ENCODE results near the gene C1QB. TPM values are rescaled to one million over a fixed set of nuclear protein-coding genes. Genes with fewer than 3 reads are reported as not detected.
A peak's percentile ranks its signal among the peaks of the same experiment; 100 is the strongest.

The C1QB gene
- total and polyA plus RNA-seq, 4 donors: 39.6 to 702 (median 431) TPM

DNA sequence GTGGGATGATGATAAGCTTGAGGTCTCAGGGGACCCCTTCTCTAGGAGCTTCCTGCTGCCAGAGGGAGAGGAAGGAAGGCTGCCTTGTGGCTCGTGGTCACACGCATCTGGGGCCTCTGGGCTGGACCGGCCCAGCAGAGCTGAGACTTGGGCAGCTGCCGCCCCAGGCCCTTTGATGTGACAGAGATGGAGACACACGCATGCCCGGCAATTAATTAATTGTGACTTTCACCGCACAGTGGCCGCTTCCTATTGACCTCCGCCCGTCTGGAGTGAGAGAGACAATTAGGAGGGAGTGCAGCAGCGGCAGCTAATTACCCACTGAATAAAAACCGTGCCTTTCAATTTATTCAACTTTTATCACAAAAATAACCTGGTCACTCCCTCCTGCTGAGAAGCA lies 33.2 kb upstream of the C1QB start:
- Histone ChIP-seq H3K36me3 (ENCODE audit: control insufficient read depth in 4 of 4, insufficient read depth in 4 of 4, low read length in 4 of 4) (no peaks in the 10 kb centered on the region), H3K27ac (ENCODE audit: low read depth in 1 of 2, low read length in 1 of 2) (no peak overlapping the region), H3K4me3 (no peak overlapping the region), H3K9ac (ENCODE audit: insufficient read depth in 1 of 2, low read length in 2 of 2) (no peak overlapping the region), H3K9me3 (ENCODE audit: control insufficient read depth in 4 of 4, insufficient read depth in 3 of 4, low read length in 3 of 4) (no peaks in the 10 kb centered on the region), H3K27me3 (ENCODE audit: control insufficient read depth in 3 of 3, insufficient read depth in 3 of 3, low read length in 2 of 3) (peaks cover 3 to 25% (median 7%) of the 10 kb centered on the region in 3 donors), H3K4me1 (ENCODE audit: control insufficient read depth in 5 of 5, insufficient read depth in 5 of 5, low read length in 5 of 5) (no peaks in the 10 kb centered on the region)
- no peak for ATAC-seq (ENCODE audit: insufficient read depth, low FRiP score)
- TF ChIP-seq, protein P1, sequence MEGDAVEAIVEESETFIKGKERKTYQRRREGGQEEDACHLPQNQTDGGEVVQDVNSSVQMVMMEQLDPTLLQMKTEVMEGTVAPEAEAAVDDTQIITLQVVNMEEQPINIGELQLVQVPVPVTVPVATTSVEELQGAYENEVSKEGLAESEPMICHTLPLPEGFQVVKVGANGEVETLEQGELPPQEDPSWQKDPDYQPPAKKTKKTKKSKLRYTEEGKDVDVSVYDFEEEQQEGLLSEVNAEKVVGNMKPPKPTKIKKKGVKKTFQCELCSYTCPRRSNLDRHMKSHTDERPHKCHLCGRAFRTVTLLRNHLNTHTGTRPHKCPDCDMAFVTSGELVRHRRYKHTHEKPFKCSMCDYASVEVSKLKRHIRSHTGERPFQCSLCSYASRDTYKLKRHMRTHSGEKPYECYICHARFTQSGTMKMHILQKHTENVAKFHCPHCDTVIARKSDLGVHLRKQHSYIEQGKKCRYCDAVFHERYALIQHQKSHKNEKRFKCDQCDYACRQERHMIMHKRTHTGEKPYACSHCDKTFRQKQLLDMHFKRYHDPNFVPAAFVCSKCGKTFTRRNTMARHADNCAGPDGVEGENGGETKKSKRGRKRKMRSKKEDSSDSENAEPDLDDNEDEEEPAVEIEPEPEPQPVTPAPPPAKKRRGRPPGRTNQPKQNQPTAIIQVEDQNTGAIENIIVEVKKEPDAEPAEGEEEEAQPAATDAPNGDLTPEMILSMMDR (IDR thresholded peaks at IDR 0.05; ENCODE audit: control extremely low read depth, extremely low read depth): no peak
- DNase-seq: no peak
- WGBS, 2 donors: 42 to 47% methylated on average over 12 of the region's 12 CpGs

DNA sequence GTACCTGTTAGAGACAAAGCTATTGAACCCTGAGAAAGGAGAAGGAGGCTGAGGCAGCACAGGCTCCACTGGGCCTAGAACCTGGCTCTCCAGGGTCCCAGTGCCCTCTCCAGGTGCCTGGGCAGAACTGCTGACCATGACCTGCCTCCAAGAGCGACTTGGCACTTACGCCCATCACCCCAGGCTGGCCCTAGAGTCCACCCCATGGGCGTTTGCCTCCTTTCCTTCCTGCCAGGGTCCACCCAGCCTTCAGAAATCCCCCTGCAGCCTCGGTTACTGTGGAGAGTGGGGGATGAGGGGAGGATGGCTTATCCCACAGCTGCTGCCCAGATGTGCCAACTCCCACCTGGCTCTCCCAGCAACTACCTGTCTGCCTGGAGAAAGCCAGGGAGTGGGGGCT lies 31.3 kb upstream of the C1QB start:
- ATAC-seq (ENCODE audit: insufficient read depth, low FRiP score) (no peak), DNase-seq (no peak)
- WGBS, 2 donors: 45 to 58% methylated on average over 4 of the region's 4 CpGs
- Histone ChIP-seq H3K9me3 (ENCODE audit: control insufficient read depth in 4 of 4, insufficient read depth in 3 of 4, low read length in 3 of 4) (peaks cover 0 to 2% (median 0%) of the 10 kb centered on the region in 4 donors), H3K4me3 (no peak overlapping the region), H3K27me3 (ENCODE audit: control insufficient read depth in 3 of 3, insufficient read depth in 3 of 3, low read length in 2 of 3) (peaks cover 0 to 28% (median 13%) of the 10 kb centered on the region in 3 donors), H3K27ac (ENCODE audit: low read depth in 1 of 2, low read length in 1 of 2) (no peak overlapping the region), H3K9ac (ENCODE audit: insufficient read depth in 1 of 2, low read length in 2 of 2) (no peak overlapping the region), H3K36me3 (ENCODE audit: control insufficient read depth in 4 of 4, insufficient read depth in 4 of 4, low read length in 4 of 4) (no peaks in the 10 kb centered on the region), H3K4me1 (ENCODE audit: control insufficient read depth in 5 of 5, insufficient read depth in 5 of 5, low read length in 5 of 5) (no peaks in the 10 kb centered on the region)
- TF ChIP-seq, protein P1 (IDR thresholded peaks at IDR 0.05; ENCODE audit: control extremely low read depth, extremely low read depth): no peak

DNA sequence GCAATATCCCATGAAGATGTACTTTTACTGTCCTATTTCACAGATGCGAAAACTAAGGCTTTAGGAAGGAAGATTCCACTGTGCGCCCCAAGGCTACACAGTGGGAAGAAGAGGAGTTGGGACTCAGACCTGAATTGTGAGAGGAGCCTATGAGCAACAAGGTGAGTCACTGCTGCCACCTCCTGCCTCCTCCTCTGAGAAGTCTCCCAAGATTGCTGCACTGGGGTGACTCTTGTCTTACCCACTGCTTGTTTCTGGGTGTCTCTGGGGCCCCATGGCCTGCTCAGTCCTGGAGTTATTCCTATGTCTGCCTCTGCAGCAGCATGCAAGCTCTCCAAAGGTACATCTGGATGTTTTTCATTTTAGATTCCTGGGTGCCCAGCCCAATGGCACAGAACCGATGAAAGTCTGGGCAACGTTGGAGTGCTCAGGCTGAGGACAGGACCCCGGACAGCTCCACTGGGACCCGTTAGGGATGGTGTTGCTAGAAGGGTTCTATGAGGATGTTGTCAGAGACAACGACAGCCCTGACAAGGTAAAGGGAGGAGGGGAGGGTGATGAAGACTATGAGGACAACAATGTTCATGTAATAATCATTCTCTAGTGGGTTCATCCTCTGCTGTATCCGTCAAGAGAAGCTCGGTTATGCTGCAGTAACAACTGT lies 27.6 kb upstream of the C1QB start:
- TF ChIP-seq, protein P1 (IDR thresholded peaks at IDR 0.05; ENCODE audit: control extremely low read depth, extremely low read depth): no peak
- H3K27me3 ChIP-seq (ENCODE audit: control insufficient read depth in 3 of 3, insufficient read depth in 3 of 3, low read length in 2 of 3): peaks cover 0 to 14% (median 9%) of the 10 kb centered on the region in 3 donors
- 37 to 41% methylated on average over 9 of the region's 9 CpGs for WGBS, 2 donors
- H3K4me1 ChIP-seq (ENCODE audit: control insufficient read depth in 5 of 5, insufficient read depth in 5 of 5, low read length in 5 of 5): no peaks in the 10 kb centered on the region
- H3K9ac ChIP-seq (ENCODE audit: insufficient read depth in 1 of 2, low read length in 2 of 2): no peak overlapping the region
- no peak for ATAC-seq (ENCODE audit: insufficient read depth, low FRiP score)
- peaks cover 0 to 5% (median 0%) of the 10 kb centered on the region in 4 donors for H3K9me3 ChIP-seq (ENCODE audit: control insufficient read depth in 4 of 4, insufficient read depth in 3 of 4, low read length in 3 of 4)
- no peak overlapping the region for H3K27ac ChIP-seq (ENCODE audit: low read depth in 1 of 2, low read length in 1 of 2)
- DNase-seq: peak; percentile 19 to 47 (median 21)
- no peak overlapping the region for H3K4me3 ChIP-seq
- H3K36me3 ChIP-seq (ENCODE audit: control insufficient read depth in 4 of 4, insufficient read depth in 4 of 4, low read length in 4 of 4): no peaks in the 10 kb centered on the region

All from lung (tissue), 12 donors.